Gastrocnemius medialis (tissue), 4 donors: Measurements from ENCODE around the gene OR13C9. TPM values are rescaled to one million over a fixed set of nuclear protein-coding genes. Genes with fewer than 3 reads are reported as not detected.
"Not testable (repeated sequence)": the region's sequence is repeated elsewhere in the genome, so short reads cannot be mapped to it uniquely, and the experiment has no call there.

ENCODE experiments used
- ATAC-seq, 2 donors: fragments of 150-250 bp; one replicate each; pipeline ENCODE4 v1.9.1; 2016
- DNase-seq, 2 donors: peaks; one replicate each; pipeline ENCODE4 v3.0.0-alpha.2; 2019
- H3K27ac ChIP-seq, 4 donors: fragments of 200-600 bp; sonication (generic); 1 replicate in 1 of 4; 2 replicates in 3 of 4; pipeline ENCODE4 v1.5.1; 2016 to 2018; ENCODE audit warnings: mild to moderate bottlenecking in 2 of 4, moderate library complexity in 1 of 4
- H3K27me3 ChIP-seq, 3 donors: fragments of 200-600 bp; sonication (generic) in 2 of 3; 1 replicate in 1 of 3; 2 replicates in 2 of 3; pipeline versions ENCODE4 v1.5.1 to v1.6.0; 2016 to 2019; ENCODE audit warnings: mild to moderate bottlenecking in 1 of 3, moderate library complexity in 1 of 3
- H3K36me3 ChIP-seq, 2 donors: fragments of 200-600 bp; sonication (generic) in 1 of 2; one replicate each; pipeline ENCODE4 v1.5.1; 2017 to 2018
- H3K4me1 ChIP-seq, 2 donors: fragments of 200-600 bp; sonication (generic) in 1 of 2; one replicate each; pipeline ENCODE4 v1.5.1; 2016 to 2017; ENCODE audit warnings: mild to moderate bottlenecking in 2 of 2
- H3K4me3 ChIP-seq, 4 donors: fragments of 200-600 bp; sonication (generic) in 3 of 4; 1 replicate in 1 of 4; 2 replicates in 3 of 4; pipeline ENCODE4 v1.5.1; 2016 to 2019; ENCODE audit warnings: mild to moderate bottlenecking in 2 of 4
- H3K9me3 ChIP-seq, 3 donors: fragments of 200-600 bp; sonication (generic) in 2 of 3; 1 replicate in 1 of 3; 2 replicates in 2 of 3; pipeline ENCODE4 v1.5.1; 2016 to 2019
- CTCF ChIP-seq, 5 experiments: fragments of 450-650 bp in 3 of 5; fragments of 200-600 bp in 2 of 5; sonication (generic) in 2 of 5; IDR thresholded peaks in 4 of 5; conservative IDR thresholded peaks in 1 of 5; 1 replicate in 4 of 5; 2 replicates in 1 of 5; pipeline ENCODE4 v1.5.1; 2016 to 2019; ENCODE audit warnings: antibody characterized with exemption in 5 of 5, mild to moderate bottlenecking in 3 of 5, moderate library complexity in 3 of 5
- POLR2A ChIP-seq, 2 donors: fragments of 450-650 bp; IDR thresholded peaks; one replicate each; pipeline ENCODE4 v1.6.1; 2017; ENCODE audit warnings: antibody characterized with exemption in 2 of 2, mild to moderate bottlenecking in 2 of 2, moderate library complexity in 2 of 2
- in situ Hi-C, 4 donors: fragments of 200-750 bp; cut with MboI; loops; one replicate each; pipeline versions ENCODE4 v1.15.0 to v1.8.0; 2017; ENCODE audit warnings: low sequenced_read_pairs in 4 of 4
- intact Hi-C: fragments of 100-400 bp; cut with DNase I; formaldehyde crosslinking; loops from one replicate; pipeline ENCODE4 v1.15.1; 2023; ENCODE audit warnings: low total_unique reads
- total RNA-seq, 4 donors: library from RNA; depleted of rRNA; stranded (reverse); fragments of >200 nt; gene quantifications; one replicate each; pipeline versions ENCODE4 v1.1.0 to v1.2.3, GENCODE V29; 2016

OR13C9 gene
- total RNA-seq, 4 donors from 2014 or later = not detected

DNA sequence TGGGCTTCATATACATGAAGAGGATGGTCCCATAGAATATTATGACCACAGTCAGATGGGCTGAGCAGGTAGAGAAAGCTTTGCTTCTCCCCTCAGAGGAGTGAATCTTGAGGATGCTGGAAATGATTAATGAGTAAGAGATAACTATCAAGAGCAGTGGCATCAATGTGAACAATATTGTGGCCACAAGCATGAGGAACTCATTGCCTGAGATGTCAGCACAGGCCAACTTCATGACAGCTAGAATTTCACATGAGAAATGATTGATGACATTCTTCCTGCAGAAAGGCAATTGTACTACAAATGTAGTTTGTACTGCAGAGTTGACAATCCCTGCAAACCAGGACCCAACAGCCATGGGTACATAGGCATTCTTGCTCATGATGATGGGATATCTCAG is 586 bp downstream of the OR13C9 start:
- no peak for ATAC-seq
- no peaks in the 10 kb centered on the region for H3K36me3 ChIP-seq
- DNase-seq = no peak
- TF ChIP-seq POLR2A (IDR thresholded peaks at IDR 0.05) (no peak), CTCF (IDR thresholded peaks at IDR 0.05 in 4 of 5, conservative IDR thresholded peaks at IDR 0.05 in 1 of 5) (no peak)
- no peaks in the 10 kb centered on the region for H3K4me1 ChIP-seq
- intact Hi-C loops = no loop called here
- no peaks in the 10 kb centered on the region for H3K9me3 ChIP-seq
- H3K27me3 ChIP-seq = no peaks in the 10 kb centered on the region
- no peak overlapping the region for H3K27ac ChIP-seq
- in situ Hi-C loops = no loop called here
- H3K4me3 ChIP-seq = no peak overlapping the region

- Histone ChIP-seq H3K27me3 (no peaks in the 10 kb centered on the region), H3K36me3 (no peaks in the 10 kb centered on the region), H3K4me1 (no peaks in the 10 kb centered on the region), H3K27ac (no peak overlapping the region), H3K4me3 (no peak overlapping the region), H3K9me3 (no peaks in the 10 kb centered on the region)
- TF ChIP-seq CTCF (IDR thresholded peaks at IDR 0.05 in 4 of 5, conservative IDR thresholded peaks at IDR 0.05 in 1 of 5) (no peak), POLR2A (IDR thresholded peaks at IDR 0.05) (no peak)
- in situ Hi-C loops (no loop called here), intact Hi-C loops (no loop called here)
- no peak for ATAC-seq
- DNase-seq = no peak
Observed at GRCh38 chr9:104611213-104611612, 6.8 kb downstream of the OR13C9 start.

DNA sequence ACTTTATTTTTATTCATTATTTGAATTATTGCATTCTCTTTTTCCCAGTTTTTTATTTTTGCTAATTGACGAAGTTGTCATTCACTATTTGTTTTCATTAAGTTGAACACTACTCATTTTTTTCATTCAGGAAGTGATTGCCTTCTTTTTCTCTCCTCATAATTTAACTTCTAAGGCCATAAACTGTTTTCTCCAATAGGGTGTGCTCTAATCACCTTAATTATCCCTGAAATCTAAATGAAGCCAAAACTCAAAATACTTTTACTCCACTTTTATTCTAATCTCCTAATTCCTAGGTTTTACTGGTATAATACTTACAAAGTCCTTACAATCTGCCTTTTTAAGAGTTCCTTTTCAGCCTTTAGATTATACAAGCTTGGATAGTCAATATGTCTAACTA is 9.7 kb downstream of the OR13C9 start:
- intact Hi-C loops = no loop called here
- no peaks in the 10 kb centered on the region for H3K4me1 ChIP-seq
- in situ Hi-C loops = no loop called here

GRCh38 chr9:104606152-104606551 is 11.9 kb downstream of the OR13C9 start:
- no peaks in the 10 kb centered on the region for H3K4me1 ChIP-seq
- H3K9me3 ChIP-seq = no peaks in the 10 kb centered on the region
- in situ Hi-C loops (no loop called here), intact Hi-C loops (no loop called here)
- no peaks in the 10 kb centered on the region for H3K27me3 ChIP-seq
- ATAC-seq (no peak), DNase-seq (no peak)
- TF ChIP-seq CTCF (IDR thresholded peaks at IDR 0.05 in 4 of 5, conservative IDR thresholded peaks at IDR 0.05 in 1 of 5) (no peak), POLR2A (IDR thresholded peaks at IDR 0.05) (no peak)
- no peak overlapping the region for H3K27ac ChIP-seq
- H3K36me3 ChIP-seq = no peaks in the 10 kb centered on the region
- H3K4me3 ChIP-seq = no peak overlapping the region

More for the DNA sequence above, 9.7 kb downstream of the OR13C9 start:
- Histone ChIP-seq H3K9me3 (no peaks in the 10 kb centered on the region), H3K4me3 (no peak overlapping the region), H3K36me3 (no peaks in the 10 kb centered on the region), H3K27me3 (no peaks in the 10 kb centered on the region), H3K27ac (no peak overlapping the region)
- ATAC-seq (no peak), DNase-seq (no peak)
- TF ChIP-seq POLR2A (IDR thresholded peaks at IDR 0.05) = no peak
- TF ChIP-seq CTCF (IDR thresholded peaks at IDR 0.05 in 4 of 5, conservative IDR thresholded peaks at IDR 0.05 in 1 of 5) = no peak

- H3K9me3 ChIP-seq, H3K36me3 ChIP-seq, DNase-seq, ATAC-seq, H3K27me3 ChIP-seq, in situ Hi-C loops, intact Hi-C loops, H3K4me1 ChIP-seq, H3K27ac ChIP-seq, H3K4me3 ChIP-seq: not testable (repeated sequence)
Observed at GRCh38 chr9:104605527-104605926, 12.5 kb downstream of the OR13C9 start, which contains the start of gene OR13C2. TSS of gene OR13C2 (minus strand) at chr9:104605627. CDS start at chr9:104605627, 0 bp downstream.
